Measurements from ENCODE around the gene CHST1.

The CHST1 gene

GRCh38 chr11:45622283-45622682, 43.1 kb downstream of the CHST1 start:
- peaks cover 6% of the 10 kb centered on the region for H3K4me1 Mint-ChIP-seq
- H3K36me3 Mint-ChIP-seq (ENCODE audit: low read depth) = no peaks in the 10 kb centered on the region
- peaks cover 9% of the 10 kb centered on the region for H3K27me3 Mint-ChIP-seq (ENCODE audit: low read depth)
- peaks cover 2% of the 10 kb centered on the region for H3K9me3 Mint-ChIP-seq
- H3K4me3 Mint-ChIP-seq = no peak overlapping the region
- no peak for TF ChIP-seq CTCF (IDR thresholded peaks at IDR 0.05; ENCODE audit: unreplicated experiment in 3 of 3)
- H3K27ac Mint-ChIP-seq = no peak overlapping the region

- Mint-ChIP-seq H3K4me3 (no peak overlapping the region), H3K9me3 (peaks cover 2% of the 10 kb centered on the region), H3K27ac (no peak overlapping the region), H3K27me3 (ENCODE audit: low read depth) (peaks cover 9% of the 10 kb centered on the region), H3K36me3 (ENCODE audit: low read depth) (no peaks in the 10 kb centered on the region), H3K4me1 (peaks cover 6% of the 10 kb centered on the region)
- no peak for TF ChIP-seq CTCF (IDR thresholded peaks at IDR 0.05; ENCODE audit: unreplicated experiment in 3 of 3)
Observed at GRCh38 chr11:45621588-45621987, 43.8 kb downstream of the CHST1 start.

GRCh38 chr11:45620243-45620642, 45.2 kb downstream of the CHST1 start:
- peaks cover 5% of the 10 kb centered on the region for H3K27me3 Mint-ChIP-seq (ENCODE audit: low read depth)
- no peak overlapping the region for H3K27ac Mint-ChIP-seq
- H3K36me3 Mint-ChIP-seq (ENCODE audit: low read depth) = no peaks in the 10 kb centered on the region
- H3K4me3 Mint-ChIP-seq = no peak overlapping the region
- TF ChIP-seq CTCF (IDR thresholded peaks at IDR 0.05; ENCODE audit: unreplicated experiment in 3 of 3) = no peak
- H3K4me1 Mint-ChIP-seq = peaks cover 6% of the 10 kb centered on the region
- no peaks in the 10 kb centered on the region for H3K9me3 Mint-ChIP-seq

GRCh38 chr11:45618897-45619296, 46.5 kb downstream of the CHST1 start:
- H3K36me3 Mint-ChIP-seq (ENCODE audit: low read depth) = no peaks in the 10 kb centered on the region
- TF ChIP-seq CTCF (IDR thresholded peaks at IDR 0.05; ENCODE audit: unreplicated experiment in 3 of 3) = no peak
- H3K27ac Mint-ChIP-seq = no peak overlapping the region
- H3K9me3 Mint-ChIP-seq = no peaks in the 10 kb centered on the region
- H3K4me3 Mint-ChIP-seq = no peak overlapping the region
- peaks cover 3% of the 10 kb centered on the region for H3K27me3 Mint-ChIP-seq (ENCODE audit: low read depth)
- H3K4me1 Mint-ChIP-seq = peaks cover 6% of the 10 kb centered on the region

- Mint-ChIP-seq H3K4me1 (peaks cover 6% of the 10 kb centered on the region), H3K4me3 (no peak overlapping the region), H3K36me3 (ENCODE audit: low read depth) (no peaks in the 10 kb centered on the region), H3K9me3 (no peaks in the 10 kb centered on the region), H3K27ac (no peak overlapping the region), H3K27me3 (ENCODE audit: low read depth) (peaks cover 3% of the 10 kb centered on the region)
- no peak for TF ChIP-seq CTCF (IDR thresholded peaks at IDR 0.05; ENCODE audit: unreplicated experiment in 3 of 3)
Observed at GRCh38 chr11:45617871-45618601, 47.4 kb downstream of the CHST1 start.

Data from nephron (organoid).